GM12891 (cell line): ENCODE data around the gene RNU1-4.
"Not testable (repeated sequence)": the region's sequence is repeated elsewhere in the genome, so short reads cannot be mapped to it uniquely, and the experiment has no call there.

ENCODE experiments used
- PAX5 ChIP-seq: IDR thresholded peaks from 2 replicates; pipeline ENCODE4 v1.6.1; 2011; ENCODE audit warnings: low read length, moderate library complexity, mild to moderate bottlenecking; ENCODE audit not compliant: insufficient read depth, severe bottlenecking
- POLR2A ChIP-seq: IDR thresholded peaks from 2 replicates; pipeline ENCODE4 v1.6.1; 2011; ENCODE audit warnings: low read depth, low read length, control low read depth
- POLR2AphosphoS5 ChIP-seq: IDR thresholded peaks from 2 replicates; pipeline ENCODE4 v1.6.1; 2011; ENCODE audit warnings: low read depth, low read length, control low read depth
- TAF1 ChIP-seq: IDR thresholded peaks from 2 replicates; pipeline ENCODE4 v1.6.1; 2011; ENCODE audit warnings: low read depth, low read length, control low read depth

GRCh38 chr1:16692717-16693448 lies 47.4 kb upstream of the RNU1-4 start:
- not testable (repeated sequence) for TF ChIP-seq POLR2AphosphoS5, POLR2A, PAX5, TAF1
